ENCODE measurements around the gene NAP1L4. TPM values are rescaled to one million over a fixed set of nuclear protein-coding genes. Genes with fewer than 3 reads are reported as not detected.

The NAP1L4 gene
- total RNA-seq, 6 experiments from 2014 or later = 109 to 140 (median 131) TPM

- H3K4me1 Mint-ChIP-seq (ENCODE audit: low read depth) = peaks cover 35% of the 10 kb centered on the region
- H3K9me3 Mint-ChIP-seq = peaks cover 5% of the 10 kb centered on the region
- no peak overlapping the region for H3K4me3 Mint-ChIP-seq
- no peaks in the 10 kb centered on the region; the same call in 1 of the 2 replicates for H3K27me3 Mint-ChIP-seq (ENCODE audit: insufficient read depth)
- DNase-seq = no peak
- H3K27ac Mint-ChIP-seq = peak overlapping the region; percentile 55; the same call in 1 of the 2 replicates
- peak; percentile 14; the same call in 1 of the 2 replicates for TF ChIP-seq CTCF (IDR thresholded peaks at IDR 0.05)
- H3K36me3 Mint-ChIP-seq (ENCODE audit: low read depth) = peaks cover 14% of the 10 kb centered on the region
Measured at GRCh38 chr11:2944530-2944929, 47.6 kb downstream of the NAP1L4 start.

GRCh38 chr11:2943711-2944118 lies 48.4 kb downstream of the NAP1L4 start:
- Mint-ChIP-seq H3K27ac (no peak overlapping the region), H3K4me3 (no peak overlapping the region), H3K36me3 (ENCODE audit: low read depth) (peaks cover 13% of the 10 kb centered on the region), H3K9me3 (peaks cover 13% of the 10 kb centered on the region), H3K4me1 (ENCODE audit: low read depth) (peaks cover 35% of the 10 kb centered on the region), H3K27me3 (ENCODE audit: insufficient read depth) (peaks cover 5% of the 10 kb centered on the region)
- TF ChIP-seq CTCF (IDR thresholded peaks at IDR 0.05) = no peak
- DNase-seq = no peak

- TF ChIP-seq CTCF (IDR thresholded peaks at IDR 0.05) = no peak
- Mint-ChIP-seq H3K4me3 (no peak overlapping the region), H3K9me3 (peaks cover 19% of the 10 kb centered on the region), H3K36me3 (ENCODE audit: low read depth) (peaks cover 19% of the 10 kb centered on the region), H3K27me3 (ENCODE audit: insufficient read depth) (peaks cover 8% of the 10 kb centered on the region), H3K27ac (peak overlapping the region; percentile 11; the same call in 1 of the 2 replicates), H3K4me1 (ENCODE audit: low read depth) (peaks cover 35% of the 10 kb centered on the region)
- no peak for DNase-seq
Measured at GRCh38 chr11:2942872-2943710, 49.0 kb downstream of the NAP1L4 start.

GRCh38 chr11:2942447-2942846 lies 49.7 kb downstream of the NAP1L4 start:
- no peak for TF ChIP-seq CTCF (IDR thresholded peaks at IDR 0.05)
- H3K27me3 Mint-ChIP-seq (ENCODE audit: insufficient read depth) = peaks cover 8% of the 10 kb centered on the region
- H3K36me3 Mint-ChIP-seq (ENCODE audit: low read depth) = peaks cover 21% of the 10 kb centered on the region
- H3K9me3 Mint-ChIP-seq = peaks cover 25% of the 10 kb centered on the region
- no peak overlapping the region for H3K4me3 Mint-ChIP-seq
- DNase-seq = no peak
- peak overlapping the region; percentile 29; the same call in 1 of the 2 replicates for H3K27ac Mint-ChIP-seq
- peaks cover 30% of the 10 kb centered on the region for H3K4me1 Mint-ChIP-seq (ENCODE audit: low read depth)

- peaks cover 8% of the 10 kb centered on the region for H3K27me3 Mint-ChIP-seq (ENCODE audit: insufficient read depth)
- H3K4me3 Mint-ChIP-seq = no peak overlapping the region
- peaks cover 19% of the 10 kb centered on the region for H3K4me1 Mint-ChIP-seq (ENCODE audit: low read depth)
- peaks cover 31% of the 10 kb centered on the region for H3K9me3 Mint-ChIP-seq
- no peak for TF ChIP-seq CTCF (IDR thresholded peaks at IDR 0.05)
- H3K27ac Mint-ChIP-seq = peak overlapping the region; percentile 77
- DNase-seq = no peak
- peaks cover 26% of the 10 kb centered on the region for H3K36me3 Mint-ChIP-seq (ENCODE audit: low read depth)
Measured at GRCh38 chr11:2940921-2941821, 51.0 kb downstream of the NAP1L4 start.
